Forelimb muscle (tissue), 1 donor: Measurements from ENCODE around the gene PITPNM1. TPM values are rescaled to one million over a fixed set of nuclear protein-coding genes. Genes with fewer than 3 reads are reported as not detected.
"Not testable (repeated sequence)": the region's sequence is repeated elsewhere in the genome, so short reads cannot be mapped to it uniquely, and the experiment has no call there.

ENCODE experiments used
- DNase-seq: peaks from one replicate; pipeline ENCODE4 v3.0.0-alpha.2; 2013; ENCODE audit warnings: low read depth
- polyA plus RNA-seq: library from polyadenylated mRNA; unstranded; fragments of 120-200 nt; gene quantifications from one replicate; pipeline ENCODE4 v1.2.1, GENCODE V29; 2013; ENCODE audit not compliant: insufficient read length

PITPNM1 gene
- polyA plus RNA-seq, 1 donor, result 6.3 TPM

DNA sequence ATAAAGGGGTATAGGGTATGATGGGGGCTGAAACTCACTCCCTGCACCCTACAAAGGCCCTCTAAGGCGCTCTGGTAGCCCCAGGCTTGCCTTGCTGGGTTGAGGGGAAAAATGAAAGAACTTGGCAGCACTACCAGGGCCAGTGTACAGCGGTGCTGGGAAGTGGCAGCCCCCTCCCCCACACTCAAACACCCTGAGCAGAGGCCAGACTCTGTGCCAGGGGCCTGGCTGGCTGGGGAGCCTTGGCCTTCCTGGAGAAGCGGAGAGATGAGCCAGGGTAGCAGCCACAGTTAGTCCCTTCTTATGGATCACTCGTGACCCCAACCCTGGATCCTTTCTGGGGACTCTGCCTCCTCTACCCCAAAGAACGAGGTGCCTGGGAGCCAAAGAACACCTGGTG is 38.8 kb downstream of the PITPNM1 start:
- DNase-seq, result no peak

- DNase-seq, result not testable (repeated sequence)
These were observed 39.6 kb downstream of the PITPNM1 start for GRCh38 chr11:67465530-67465929.

DNA sequence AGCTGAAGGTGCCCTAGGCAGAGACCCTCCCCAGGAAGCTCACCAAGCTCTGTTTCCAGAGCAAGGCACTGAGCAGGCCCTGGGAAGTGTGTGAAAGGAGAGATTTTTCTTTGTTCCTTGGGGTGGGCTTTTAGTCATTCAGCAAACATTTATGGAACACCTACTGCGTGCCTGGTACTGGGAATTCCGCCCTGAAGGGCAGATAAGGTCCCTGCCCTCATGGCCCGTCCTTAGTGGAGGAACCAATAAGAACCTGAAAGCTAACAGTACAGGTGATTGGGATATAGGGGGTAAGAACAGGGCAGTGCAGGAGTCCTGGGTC is 40.0 kb downstream of the PITPNM1 start:
- DNase-seq, result no peak

GRCh38 chr11:67464411-67465188 is 40.6 kb downstream of the PITPNM1 start:
- no peak for DNase-seq

- no peak for DNase-seq
These were observed 41.3 kb downstream of the PITPNM1 start for GRCh38 chr11:67463680-67464410.

DNA sequence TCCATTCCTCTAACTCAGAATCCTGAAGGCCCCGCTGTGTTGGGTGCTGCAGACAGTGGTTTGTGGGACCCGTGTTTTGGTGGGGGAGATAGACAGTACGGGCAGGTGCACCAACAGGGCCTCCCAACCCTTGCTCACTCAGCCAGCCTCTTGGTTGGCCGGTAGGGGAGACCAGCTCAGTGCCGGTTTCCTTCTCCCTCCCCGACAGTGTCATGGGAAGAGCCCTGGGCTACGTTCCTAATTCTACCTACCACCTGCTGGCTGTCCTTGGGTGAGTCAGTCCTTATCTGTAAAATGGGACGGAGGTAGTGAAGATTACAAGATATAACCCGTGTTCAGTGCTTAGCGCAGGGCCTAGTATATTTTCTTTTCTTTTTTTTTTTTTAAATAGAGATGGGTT is 42.0 kb downstream of the PITPNM1 start:
- DNase-seq, result no peak

DNA sequence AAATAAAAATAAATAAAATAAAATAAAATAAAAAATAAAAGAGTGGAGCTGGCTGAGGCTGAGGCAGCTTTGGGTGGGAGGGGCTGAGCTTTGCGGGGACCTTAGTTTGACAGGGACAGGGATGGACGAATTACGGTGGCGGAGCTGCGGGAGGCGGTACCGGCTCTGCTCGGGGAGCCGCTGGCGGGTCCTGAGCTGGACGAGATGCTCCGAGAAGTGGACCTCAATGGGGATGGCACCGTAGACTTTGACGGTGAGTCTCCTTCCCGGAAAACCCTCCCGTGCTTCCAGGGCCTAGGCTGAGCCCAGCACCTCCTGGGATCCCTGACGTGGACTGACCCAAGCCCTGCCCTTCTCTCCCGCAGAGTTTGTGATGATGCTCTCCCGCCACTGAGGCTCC is 46.9 kb downstream of the PITPNM1 start:
- DNase-seq, result no peak

DNA sequence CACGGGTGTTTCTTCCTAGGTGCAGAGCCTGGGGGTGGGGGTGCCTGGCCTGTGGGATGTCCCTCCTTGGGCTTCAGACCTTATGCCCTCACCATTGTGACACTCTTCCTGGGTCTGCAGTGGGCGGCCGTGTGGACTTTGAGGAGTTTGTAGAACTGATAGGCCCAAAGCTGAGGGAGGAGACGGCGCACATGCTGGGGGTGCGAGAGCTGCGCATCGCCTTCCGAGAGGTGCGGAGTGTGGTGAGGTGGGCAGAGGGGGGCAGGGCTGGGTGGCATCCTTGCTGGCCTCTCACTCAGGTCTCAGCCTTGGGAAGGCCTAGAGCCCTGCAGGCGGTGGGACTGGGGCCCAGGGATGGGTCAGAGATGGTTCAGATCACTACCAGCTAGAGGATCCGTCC is 47.7 kb downstream of the PITPNM1 start:
- DNase-seq, result no peak

DNA sequence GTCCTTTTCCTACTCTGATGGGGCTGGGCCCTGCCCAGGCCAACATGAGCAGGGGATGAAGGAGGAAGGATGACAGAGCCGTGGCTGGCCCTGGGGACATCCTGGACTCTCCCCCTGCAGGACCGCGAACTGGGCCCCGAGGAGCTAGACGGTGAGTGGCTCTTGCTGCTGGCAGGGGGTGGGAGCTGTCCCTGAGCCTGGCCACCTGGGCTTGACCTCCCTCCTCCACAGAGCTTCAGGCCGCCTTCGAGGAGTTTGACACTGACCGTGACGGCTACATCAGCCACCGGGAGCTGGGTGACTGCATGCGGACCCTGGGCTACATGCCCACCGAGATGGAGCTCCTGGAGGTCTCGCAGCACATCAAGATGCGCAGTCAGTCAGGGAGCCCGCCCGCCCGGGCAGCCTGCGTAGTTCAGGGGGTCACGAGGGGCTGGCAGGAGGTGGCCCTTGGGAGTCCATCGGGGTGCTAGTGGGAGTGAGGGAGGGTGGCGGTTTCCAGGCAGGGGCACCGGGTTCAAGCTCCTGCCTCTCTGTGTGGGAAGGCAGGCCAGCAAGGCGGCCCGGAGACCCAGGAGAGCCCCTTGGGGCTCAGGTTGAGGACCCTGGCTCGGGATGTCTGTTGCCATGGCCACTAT is 49.0 kb downstream of the PITPNM1 start:
- DNase-seq, result no peak

GRCh38 chr11:67455054-67455453 is 50.1 kb downstream of the PITPNM1 start, which contains the start of gene CABP4:
TSS of gene CABP4 (plus strand) at chr11:67455354. CDS start at chr11:67455424, 70 bp downstream.
- no peak for DNase-seq

GRCh38 chr11:67453816-67454732 is 51.1 kb downstream of the PITPNM1 start:
- no peak for DNase-seq

DNA sequence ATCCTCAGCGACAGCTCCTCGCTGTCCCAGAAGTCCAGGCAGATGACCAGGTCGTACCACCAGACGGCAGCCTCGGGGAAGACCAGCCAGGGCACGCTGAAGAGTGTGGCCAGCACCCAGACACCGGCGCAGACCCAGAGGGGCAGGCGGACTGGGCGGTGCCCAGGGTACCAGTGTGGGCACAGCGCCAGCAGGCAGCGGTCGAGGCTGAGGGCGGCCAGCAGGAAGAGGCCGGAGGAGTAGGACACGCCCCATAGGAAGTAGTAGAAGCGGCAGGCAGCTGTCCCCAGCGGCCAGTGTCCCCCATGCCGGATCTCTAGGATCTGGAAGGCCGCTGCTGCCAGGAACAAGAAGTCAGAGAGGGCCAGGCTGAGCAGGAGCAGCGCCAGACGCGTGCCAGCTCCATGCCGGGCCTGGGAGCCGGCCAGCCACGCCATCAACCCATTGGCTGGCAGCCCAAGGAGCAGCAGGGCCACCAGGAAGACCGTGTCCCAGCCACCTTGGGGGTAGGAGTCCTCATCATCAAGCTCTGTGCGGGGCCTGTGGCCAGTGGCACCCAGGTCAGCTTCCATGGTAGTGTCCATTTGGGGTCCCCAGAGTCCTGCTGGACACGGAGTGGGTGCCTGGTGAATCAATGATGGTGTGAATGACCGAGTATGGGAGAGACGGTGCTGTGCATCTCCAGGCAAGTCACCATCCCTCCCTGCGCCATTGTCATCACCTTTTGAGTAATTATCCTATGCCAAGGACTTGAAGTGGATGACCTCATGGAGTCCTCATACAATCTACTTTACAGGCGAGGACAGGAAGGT is 52.8 kb downstream of the PITPNM1 start, which contains the start of gene GPR152:
TSS of gene GPR152 (minus strand) at position 589 of the 812 bp plus-strand sequence. CDS start at position 584, 5 bp downstream.
- no peak for DNase-seq

DNA sequence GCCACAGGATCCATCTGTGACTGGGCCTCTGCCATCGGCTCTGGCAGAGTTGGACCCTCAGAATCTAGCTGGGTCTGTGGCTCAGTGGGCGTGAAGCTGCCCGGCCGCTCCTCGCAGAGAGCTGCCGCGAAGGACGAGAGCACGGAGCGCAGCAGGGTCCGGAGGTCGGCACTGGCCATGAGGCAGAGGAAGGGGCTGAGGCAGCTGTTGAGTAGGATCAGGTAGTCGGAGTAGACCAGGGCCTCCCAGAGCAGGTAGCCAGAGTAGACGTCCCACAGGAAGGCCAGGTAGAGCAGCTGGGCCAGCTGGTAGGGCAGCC is 53.5 kb downstream of the PITPNM1 start:
- DNase-seq, result no peak

GRCh38 chr11:67450796-67451657 is 54.1 kb downstream of the PITPNM1 start:
- no peak for DNase-seq

DNA sequence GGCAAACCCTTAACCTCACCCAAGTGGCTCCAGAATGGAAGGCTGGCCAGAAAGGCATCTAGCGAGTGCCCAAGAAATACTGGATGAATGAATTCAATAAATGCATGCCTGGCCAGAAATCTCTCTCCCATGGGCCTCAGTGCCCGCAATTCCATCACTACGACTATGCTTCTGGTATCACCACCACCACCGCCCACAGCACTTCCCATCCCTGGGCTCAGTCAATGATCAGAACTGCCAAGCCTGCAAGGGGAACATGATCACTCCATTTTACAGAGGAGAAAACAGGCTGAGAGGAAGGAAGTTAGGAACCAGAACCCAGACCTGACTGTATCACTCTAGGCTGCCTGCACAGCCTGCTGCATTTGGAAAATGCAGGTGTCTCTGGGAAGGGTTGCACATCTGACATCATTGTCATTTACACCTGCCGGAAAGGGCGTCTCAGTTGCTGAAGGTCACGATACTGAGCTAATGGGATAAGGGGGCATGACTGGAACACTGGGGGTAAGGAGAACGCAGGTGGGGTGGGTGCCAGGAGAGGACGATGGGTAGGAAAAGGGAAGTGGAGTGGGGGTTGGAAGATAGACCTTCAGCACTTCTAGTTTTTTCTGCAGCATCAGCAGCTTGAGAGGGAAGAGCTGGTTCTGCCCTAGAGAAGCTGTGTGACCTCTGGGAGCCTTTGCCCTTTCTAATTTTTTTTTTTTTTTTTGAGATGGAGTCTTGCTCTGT is 55.9 kb downstream of the PITPNM1 start:
- DNase-seq, result no peak

- no peak for DNase-seq
These were observed 56.9 kb downstream of the PITPNM1 start for GRCh38 chr11:67448220-67448609.

DNA sequence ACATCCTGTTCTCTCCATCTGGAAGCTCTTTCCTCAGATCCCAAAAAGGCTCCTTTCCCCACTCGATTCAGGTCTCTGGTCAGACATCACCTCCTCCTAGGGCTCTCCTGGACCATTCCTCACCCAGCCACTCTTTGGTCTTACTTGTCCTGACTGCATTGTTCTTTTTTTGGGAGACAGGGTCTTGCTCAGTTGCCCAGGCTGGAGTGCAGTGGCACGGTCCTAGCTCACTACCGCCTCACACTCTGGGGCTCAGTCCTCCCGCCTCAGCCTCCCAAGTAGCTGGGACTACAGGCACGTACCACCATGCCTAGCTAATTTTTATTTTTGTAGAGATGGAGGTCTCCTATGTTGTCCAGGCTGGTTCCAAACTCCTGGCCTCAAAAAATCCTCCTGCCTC is 59.6 kb downstream of the PITPNM1 start:
- no peak for DNase-seq

GRCh38 chr11:67442504-67443404 is 62.4 kb downstream of the PITPNM1 start:
- no peak for DNase-seq
